Mesodermal cell (in vitro differentiated cells): ENCODE measurements around the gene PTCH2.
"Not testable (repeated sequence)": the region's sequence is repeated elsewhere in the genome, so short reads cannot be mapped to it uniquely, and the experiment has no call there.

Source experiments
- H3K27ac ChIP-seq: 2 replicates; pipeline ENCODE4 v1.7.0; 2013; ENCODE audit warnings: mild to moderate bottlenecking, low read depth, low read length, moderate library complexity; ENCODE audit not compliant: severe bottlenecking
- H3K36me3 ChIP-seq: 2 replicates; pipeline ENCODE4 v1.7.1; 2013; ENCODE audit warnings: mild to moderate bottlenecking, low read length, moderate library complexity; ENCODE audit not compliant: control insufficient read depth, insufficient read depth
- H3K4me1 ChIP-seq: one replicate; pipeline ENCODE4 v1.7.1; 2013; ENCODE audit warnings: mild to moderate bottlenecking, low read length; ENCODE audit not compliant: insufficient read depth, control insufficient read depth, poor library complexity, severe bottlenecking
- H3K4me3 ChIP-seq: 2 replicates; pipeline ENCODE4 v1.7.0; 2013; ENCODE audit warnings: low read length, control low read depth, mild to moderate bottlenecking; ENCODE audit not compliant: insufficient read depth, poor library complexity, severe bottlenecking; ENCODE audit errors: extremely low read depth
- H3K9me3 ChIP-seq: 2 replicates; pipeline ENCODE4 v1.7.1; 2013; ENCODE audit warnings: mild to moderate bottlenecking, low read length, moderate library complexity; ENCODE audit not compliant: control insufficient read depth
- WGBS, 2 experiments: methylation state at CpG; one replicate each; pipeline ENCODE4 v1.1.5; 2013; ENCODE audit warnings: missing lambda C conversion rate in 2 of 2; ENCODE audit not compliant: insufficient coverage in 2 of 2; 5-methylcytosine and 5-hydroxymethylcytosine counted together

Gene PTCH2

DNA sequence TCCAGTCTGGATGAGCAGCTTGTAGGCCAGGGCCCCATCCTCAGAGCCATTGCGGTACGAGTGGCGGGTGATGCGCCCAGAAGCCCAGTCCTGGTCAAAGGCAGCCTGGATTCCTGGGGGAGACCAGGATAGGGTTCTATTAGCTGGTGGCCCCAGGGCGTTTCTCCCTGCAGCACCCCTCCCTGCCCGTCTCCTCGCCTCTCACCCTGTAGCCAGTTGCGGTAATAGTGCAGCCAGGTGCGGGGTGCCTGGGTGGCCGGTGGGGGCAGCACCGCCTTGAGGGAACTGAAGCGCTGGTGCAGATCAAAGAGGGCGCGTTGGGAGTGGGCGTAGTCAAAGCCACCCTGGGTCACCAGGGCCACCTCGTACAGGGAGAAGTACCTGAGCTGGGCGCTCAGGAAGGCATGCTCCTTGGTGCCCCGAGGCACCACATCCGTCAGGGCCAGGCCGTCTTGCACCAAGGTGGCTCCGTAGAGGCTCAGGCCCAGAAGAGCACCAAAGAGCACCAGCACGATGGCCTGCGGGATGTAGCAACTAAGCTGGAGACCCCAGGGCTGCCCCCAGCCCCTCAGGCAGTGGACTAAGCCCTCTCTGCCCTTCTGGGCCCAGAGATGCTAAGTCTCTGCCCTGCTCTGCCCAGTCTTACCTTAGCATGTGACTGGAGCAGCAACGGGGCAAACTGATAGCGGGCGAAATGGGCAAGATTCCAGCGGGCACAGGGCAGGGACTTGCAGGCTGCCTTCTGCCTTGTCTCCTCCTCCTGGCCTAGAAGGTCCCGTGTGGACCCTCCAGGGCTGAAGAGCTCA, 15.7 kb downstream of the PTCH2 start:
- no peak overlapping the region for H3K4me3 ChIP-seq
- no peaks in the 10 kb centered on the region for H3K9me3 ChIP-seq
- H3K36me3 ChIP-seq, result no peaks in the 10 kb centered on the region
- no peak overlapping the region for H3K27ac ChIP-seq
- no peaks in the 10 kb centered on the region for H3K4me1 ChIP-seq
- 93 to 94% methylated on average over 24 to 26 of the region's 28 CpGs for WGBS, 2 experiments

DNA sequence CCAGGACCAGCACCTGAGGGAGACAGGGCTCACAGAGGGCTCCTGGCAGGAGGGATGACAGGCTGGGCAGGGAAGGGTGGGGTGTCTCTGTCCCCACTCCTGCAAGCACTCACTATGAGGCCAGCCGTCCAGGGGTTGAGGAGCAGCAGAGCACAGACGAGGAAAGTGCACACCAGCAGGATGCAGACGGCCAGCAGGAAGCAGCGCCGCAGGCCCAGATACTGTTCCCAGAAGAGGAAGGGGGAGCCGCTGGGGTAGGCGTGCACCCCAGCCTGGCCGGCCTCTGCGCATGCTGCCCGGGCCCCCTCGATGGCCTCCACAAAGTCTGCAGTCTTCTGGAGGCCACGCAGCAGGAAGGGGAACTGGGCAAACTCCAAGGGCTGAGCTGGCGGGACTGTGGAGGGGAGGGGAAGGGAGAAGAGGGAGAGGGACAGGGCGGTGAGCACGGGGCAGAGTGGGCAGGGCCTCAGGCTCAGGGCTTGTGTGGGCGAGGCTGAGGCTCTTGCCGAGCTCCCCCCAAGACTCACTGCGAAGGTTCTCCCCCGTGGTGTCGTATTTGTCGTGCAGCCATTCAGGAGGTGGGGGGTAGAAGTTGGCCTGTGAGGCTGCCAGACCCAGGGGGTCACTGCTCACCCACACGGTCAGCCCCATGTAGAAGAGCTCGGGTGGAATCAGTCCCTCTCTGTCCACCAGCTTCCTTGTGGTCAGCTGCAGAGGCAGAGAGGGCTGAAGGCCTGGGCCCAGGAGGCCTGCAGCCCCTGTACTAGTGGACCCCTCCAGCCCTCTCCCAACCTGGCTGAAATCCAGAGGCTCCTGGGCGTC, 16.5 kb downstream of the PTCH2 start:
- Histone ChIP-seq H3K9me3 (no peaks in the 10 kb centered on the region), H3K4me1 (no peaks in the 10 kb centered on the region), H3K27ac (no peak overlapping the region), H3K36me3 (no peaks in the 10 kb centered on the region), H3K4me3 (no peak overlapping the region)
- 85 to 88% methylated on average over 15 to 21 of the region's 24 CpGs for WGBS, 2 experiments

GRCh38 chr1:44824392-44824791, 18.7 kb downstream of the PTCH2 start:
- H3K4me3 ChIP-seq, H3K27ac ChIP-seq, H3K4me1 ChIP-seq, H3K36me3 ChIP-seq, H3K9me3 ChIP-seq: not testable (repeated sequence)
- WGBS, 2 experiments, result 97% methylated on average over 4 to 5 of the region's 6 CpGs

DNA sequence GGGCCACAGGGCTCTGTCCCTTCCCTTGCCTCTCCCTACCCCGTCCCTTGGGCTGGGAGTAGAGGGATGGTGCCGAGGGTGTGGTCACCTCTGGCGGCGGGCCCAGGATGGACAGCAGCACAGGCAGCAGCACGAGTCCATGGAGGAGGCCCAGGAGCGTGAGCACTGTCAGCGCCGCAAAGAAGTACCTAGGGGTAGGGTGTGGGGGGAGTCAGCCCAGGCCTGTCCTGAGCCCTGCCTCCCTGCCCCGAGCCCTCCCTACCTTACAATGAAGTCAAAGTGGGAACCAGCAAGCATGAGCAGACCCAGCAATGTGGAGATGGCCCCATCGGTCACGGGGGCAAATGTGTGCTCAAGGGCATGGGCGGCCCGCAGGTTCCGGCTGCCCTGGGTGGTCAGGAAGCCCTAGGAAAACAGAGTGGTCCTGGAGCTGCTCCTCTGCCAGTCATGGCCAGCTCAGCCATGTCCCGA, 20.0 kb downstream of the PTCH2 start:
- 95 to 97% methylated on average over 9 to 14 of the region's 15 CpGs for WGBS, 2 experiments
- Histone ChIP-seq H3K4me3 (no peak overlapping the region), H3K36me3 (no peaks in the 10 kb centered on the region), H3K4me1 (no peaks in the 10 kb centered on the region), H3K9me3 (no peaks in the 10 kb centered on the region), H3K27ac (no peak overlapping the region)

DNA sequence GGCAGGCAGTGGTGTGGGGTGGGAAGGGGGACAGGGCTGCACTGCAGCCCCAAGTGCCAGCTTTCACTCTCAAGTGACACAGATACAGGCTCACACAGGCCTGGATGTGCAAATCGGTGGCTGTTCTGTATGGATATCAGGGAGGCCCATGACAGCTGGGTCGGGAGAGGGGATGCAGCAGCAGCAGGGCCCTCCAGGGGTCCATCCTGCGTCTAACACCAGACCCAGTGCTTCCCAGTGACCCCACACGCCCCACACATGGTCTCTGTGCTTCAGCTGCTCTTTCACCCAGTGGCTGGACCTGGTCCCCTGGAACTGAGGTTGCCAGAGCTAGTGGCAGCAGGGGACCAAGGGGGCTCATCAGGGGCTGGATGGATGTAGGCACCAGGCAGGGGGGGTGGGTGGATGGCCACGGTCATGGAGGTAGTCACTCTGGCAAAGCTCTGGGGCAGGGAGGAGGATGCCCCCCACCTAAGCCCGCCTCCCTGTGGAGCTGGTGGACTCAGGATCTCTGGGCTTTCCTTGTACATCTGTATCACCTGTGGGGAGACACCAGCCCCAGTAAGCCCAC, 20.8 kb downstream of the PTCH2 start:
- 90 to 100% methylated on average over 3 to 6 of the region's 6 CpGs for WGBS, 2 experiments
- Histone ChIP-seq H3K9me3 (no peaks in the 10 kb centered on the region), H3K4me3 (no peak overlapping the region), H3K4me1 (no peaks in the 10 kb centered on the region), H3K36me3 (no peaks in the 10 kb centered on the region), H3K27ac (no peak overlapping the region)

DNA sequence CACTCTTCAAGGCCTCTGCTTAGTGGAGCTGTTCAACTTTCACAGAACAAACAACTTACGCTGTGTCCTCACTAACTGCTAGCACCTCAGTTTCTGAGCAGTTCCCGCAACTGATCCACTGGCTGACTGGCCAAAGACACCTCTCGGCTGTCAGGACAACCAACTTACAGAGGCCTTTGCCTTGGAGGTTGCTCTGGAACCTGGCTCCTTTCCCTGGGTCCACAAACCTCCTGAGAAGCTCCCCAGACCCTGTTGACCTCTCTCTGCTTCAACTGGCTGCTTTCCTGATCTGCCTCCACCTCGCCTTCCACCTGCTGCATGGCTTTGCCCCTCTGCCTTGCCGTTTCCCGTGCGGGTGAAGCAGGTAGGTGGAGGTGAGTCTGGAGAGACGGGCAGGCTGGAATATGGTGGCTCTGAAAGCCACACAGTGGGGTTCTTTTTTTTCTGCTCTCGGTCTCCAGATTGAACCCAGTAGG, 21.8 kb downstream of the PTCH2 start:
- H3K9me3 ChIP-seq, result no peaks in the 10 kb centered on the region
- peaks cover 4% of the 10 kb centered on the region for H3K36me3 ChIP-seq
- no peak overlapping the region for H3K4me3 ChIP-seq
- H3K27ac ChIP-seq, result no peak overlapping the region
- WGBS, 2 experiments, result 92 to 97% methylated on average over 6 to 8 of the region's 9 CpGs
- no peaks in the 10 kb centered on the region for H3K4me1 ChIP-seq

- peak overlapping the region; percentile 18 for H3K4me3 ChIP-seq
- peak overlapping the region; percentile 99 for H3K27ac ChIP-seq
Measured at GRCh38 chr1:44820328-44821239, 22.5 kb downstream of the PTCH2 start.

DNA sequence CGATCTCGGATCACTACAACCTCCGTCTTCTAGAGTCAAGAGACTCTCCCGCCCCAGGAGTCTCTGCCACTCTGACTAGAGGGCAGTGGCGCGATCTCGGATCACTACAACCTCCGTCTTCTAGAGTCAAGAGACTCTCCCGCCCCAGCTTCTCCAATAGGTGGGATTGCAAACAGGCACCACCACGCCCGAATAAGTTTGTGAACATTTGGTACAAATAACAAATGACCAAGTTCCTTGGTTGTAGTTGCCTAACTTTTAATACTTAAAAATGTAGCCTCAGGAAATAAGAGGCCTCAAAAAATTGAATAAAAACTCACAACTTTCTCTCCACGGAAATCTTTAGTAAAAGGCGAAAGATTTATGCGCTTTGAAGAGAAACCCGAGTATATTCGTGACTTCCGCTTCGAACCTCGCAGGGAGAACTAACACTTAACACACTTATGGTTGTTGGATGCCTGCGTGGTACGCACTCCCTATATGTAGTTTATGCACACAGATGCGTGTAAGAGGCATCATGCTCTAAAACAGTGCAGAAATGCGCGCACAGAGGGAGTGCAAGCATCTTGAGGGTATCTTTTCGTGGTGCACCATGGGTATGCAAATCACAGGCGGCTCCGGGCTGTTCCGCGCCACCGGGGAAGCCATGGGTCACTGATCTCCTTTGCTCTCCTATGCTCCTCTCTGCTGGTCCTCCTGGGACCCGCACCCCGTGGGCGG, 23.3 kb downstream of the PTCH2 start:
- Histone ChIP-seq H3K4me3 (peak overlapping the region; percentile 18), H3K36me3 (peaks cover 17% of the 10 kb centered on the region), H3K9me3 (no peaks in the 10 kb centered on the region), H3K4me1 (peaks cover 4% of the 10 kb centered on the region), H3K27ac (peak overlapping the region; percentile 99)
- 1 to 3% methylated on average over 23 to 28 of the region's 33 CpGs for WGBS, 2 experiments

More at GRCh38 chr1:44820328-44821239, 22.5 kb downstream of the PTCH2 start:
- Histone ChIP-seq H3K9me3 (no peaks in the 10 kb centered on the region), H3K36me3 (peaks cover 9% of the 10 kb centered on the region), H3K4me1 (no peaks in the 10 kb centered on the region)
- WGBS, 2 experiments, result 51 to 54% methylated on average over 16 to 23 of the region's 25 CpGs

DNA sequence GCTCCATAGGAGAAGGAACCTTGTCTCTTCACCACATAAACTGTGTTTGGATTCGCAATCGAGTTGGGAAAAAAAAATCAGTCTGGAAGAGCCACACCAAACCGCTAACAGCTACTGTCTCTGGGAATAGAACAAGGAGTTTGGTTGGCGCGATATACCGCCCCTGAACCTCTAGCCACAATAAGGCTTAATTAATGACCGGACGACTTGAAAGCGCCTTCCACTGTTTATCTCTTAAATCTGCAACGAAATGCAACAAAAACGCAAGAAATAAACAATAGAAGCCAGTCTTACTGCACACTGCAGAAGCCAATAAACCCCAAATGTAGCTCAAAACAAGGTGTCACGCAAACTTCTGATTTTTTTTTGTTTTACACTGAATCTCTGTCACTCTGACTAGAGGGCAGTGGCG, 23.9 kb downstream of the PTCH2 start:
- H3K36me3 ChIP-seq, result peaks cover 21% of the 10 kb centered on the region
- peak overlapping the region; percentile 99 for H3K27ac ChIP-seq
- peak overlapping the region; percentile 12 for H3K4me3 ChIP-seq
- WGBS, 2 experiments, result 28% methylated on average over 9 to 10 of the region's 13 CpGs
- H3K9me3 ChIP-seq, result no peaks in the 10 kb centered on the region
- H3K4me1 ChIP-seq, result peaks cover 4% of the 10 kb centered on the region
